NCI-H1694 treated with DMSO at 0.1 percent for 48 hours (cell line): ENCODE measurements around the gene OR2S2.

Source experiments
- DNase-seq: peaks from one replicate; lab custom pipeline; 2025; lab: John Stamatoyannopoulos, UW

Gene OR2S2

DNA sequence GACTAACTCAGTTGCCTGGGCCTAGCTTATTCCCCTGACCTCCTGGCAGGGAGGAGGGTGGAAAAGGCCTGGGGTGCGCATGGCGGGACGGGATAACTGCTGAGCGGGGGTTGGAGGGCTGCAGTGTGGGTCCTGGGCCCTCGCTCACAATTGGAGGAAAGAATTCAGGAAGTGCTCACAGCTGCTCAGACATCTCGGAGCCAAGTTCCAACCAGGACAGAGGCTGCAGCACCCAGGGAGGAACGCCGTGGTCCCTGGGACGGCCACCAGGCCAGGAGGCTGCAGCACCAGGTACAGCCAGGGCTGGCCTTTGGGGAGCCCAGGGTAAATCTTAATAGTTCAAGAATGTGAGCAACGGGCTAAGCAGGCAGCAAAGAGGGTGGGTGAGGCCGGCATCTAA lies 48.7 kb downstream of the OR2S2 start, which contains the start of gene SPAAR:
Gene SPAAR, plus strand, starts transcription at position 217 of the 400 bp plus-strand sequence. CDS start 974 bp downstream, outside the sequence.
- no peak for DNase-seq

DNA sequence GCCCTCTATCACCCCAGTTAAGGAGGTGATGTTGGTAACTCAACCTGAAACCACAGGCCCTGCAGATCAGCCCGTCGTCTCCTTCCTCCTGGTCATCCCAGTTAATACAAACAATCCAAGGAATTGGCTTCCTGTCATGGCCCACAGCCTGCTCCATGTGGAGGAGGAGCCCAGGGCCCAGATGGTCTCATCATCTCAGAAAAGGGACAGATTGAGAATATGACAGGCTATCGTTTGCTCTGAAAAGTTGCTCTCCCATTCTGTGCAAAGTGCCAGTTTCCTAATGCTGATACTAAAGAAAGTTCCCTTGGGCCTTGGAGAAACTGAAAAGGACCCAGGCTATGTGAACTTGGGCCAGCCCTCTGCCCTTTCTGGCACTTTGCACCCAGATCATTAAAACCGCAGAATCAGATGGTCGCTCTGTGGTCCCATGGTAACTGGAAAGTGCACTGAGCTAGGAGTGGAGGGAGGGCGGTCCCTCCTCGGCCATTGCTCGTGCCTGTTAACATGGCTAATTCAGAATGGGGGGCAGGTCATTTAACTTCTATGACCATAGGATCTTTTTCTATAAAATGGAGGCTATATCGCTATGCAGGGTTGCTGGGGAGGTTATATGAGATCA lies 49.3 kb downstream of the OR2S2 start:
- peak; percentile 53 for DNase-seq

DNA sequence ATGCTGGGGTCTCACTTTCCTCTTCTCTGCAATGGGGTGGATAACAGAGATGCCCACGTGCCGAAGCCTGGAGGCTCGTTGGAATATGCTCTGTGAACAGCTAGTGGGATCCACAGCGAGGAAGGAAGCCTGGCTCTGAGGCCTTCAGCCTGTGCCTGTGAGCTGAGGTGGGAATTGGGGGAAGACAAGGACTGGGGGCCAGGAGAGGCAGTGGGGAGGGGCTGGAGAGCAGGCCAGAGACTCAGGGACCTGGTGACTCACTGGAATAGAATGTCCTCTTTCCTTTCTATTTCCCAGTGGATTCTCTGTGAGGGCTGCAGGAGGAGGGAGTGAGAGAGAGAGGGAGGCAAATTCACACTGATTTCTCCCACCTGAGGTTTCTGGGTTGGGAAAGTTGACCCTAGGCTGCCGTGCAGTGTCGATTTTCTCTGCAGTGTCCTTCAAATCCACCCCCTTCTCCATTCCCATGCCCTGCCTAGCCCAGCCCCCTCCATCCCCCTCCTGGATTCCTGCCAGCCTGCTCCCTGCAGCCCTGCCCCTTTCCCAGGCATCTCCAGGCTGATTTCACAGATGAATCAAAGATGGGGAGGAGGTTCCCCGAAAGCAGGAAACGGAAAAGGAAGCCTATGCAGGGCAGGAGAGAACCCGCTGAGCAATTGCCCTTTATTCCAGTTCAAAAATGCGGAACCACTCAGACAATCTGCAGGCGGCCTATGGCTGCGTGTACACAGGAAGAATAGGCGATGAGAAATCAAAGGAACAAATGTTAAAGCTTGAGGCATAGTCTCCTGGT lies 50.0 kb downstream of the OR2S2 start:
- peak; percentile 68 for DNase-seq
